Kidney tubule cell (primary cell): ENCODE data around the gene TSPAN9.
A peak's percentile ranks its signal among the peaks of the same experiment; 100 is the strongest.

Source experiments
- DNase-seq: peaks from one replicate; pipeline ENCODE4 v3.0.0-alpha.2; 2018; ENCODE audit warnings: low spot score

TSPAN9 gene

GRCh38 chr12:3225154-3225795 is 148.1 kb downstream of the TSPAN9 start:
- DNase-seq = no peak

GRCh38 chr12:3225796-3226180 is 148.6 kb downstream of the TSPAN9 start:
- DNase-seq = no peak

- DNase-seq = no peak
These were observed 149.1 kb downstream of the TSPAN9 start for GRCh38 chr12:3226264-3226663.

GRCh38 chr12:3227076-3227975 is 150.1 kb downstream of the TSPAN9 start:
- no peak for DNase-seq

- no peak for DNase-seq
These were observed 151.4 kb downstream of the TSPAN9 start for GRCh38 chr12:3228552-3228951.

GRCh38 chr12:3229577-3229976 is 152.4 kb downstream of the TSPAN9 start:
- DNase-seq = no peak

- DNase-seq = no peak
These were observed 153.7 kb downstream of the TSPAN9 start for GRCh38 chr12:3230758-3231375.

GRCh38 chr12:3231399-3231876 is 154.3 kb downstream of the TSPAN9 start:
- no peak for DNase-seq

GRCh38 chr12:3233797-3234196 is 156.6 kb downstream of the TSPAN9 start:
- no peak for DNase-seq

- peak; percentile 70 for DNase-seq
These were observed 159.4 kb downstream of the TSPAN9 start for GRCh38 chr12:3236345-3237187.

GRCh38 chr12:3238196-3238595 is 161.0 kb downstream of the TSPAN9 start:
- no peak for DNase-seq

- peak; percentile 54 for DNase-seq
These were observed 164.4 kb downstream of the TSPAN9 start for GRCh38 chr12:3241621-3242020.

- DNase-seq = no peak
These were observed 165.2 kb downstream of the TSPAN9 start for GRCh38 chr12:3242199-3242863.

GRCh38 chr12:3243376-3244084 is 166.4 kb downstream of the TSPAN9 start:
- DNase-seq = peak; percentile 44

GRCh38 chr12:3244219-3244750 is 167.1 kb downstream of the TSPAN9 start:
- DNase-seq = no peak

GRCh38 chr12:3246253-3246652 is 169.1 kb downstream of the TSPAN9 start:
- no peak for DNase-seq

GRCh38 chr12:3247077-3247476 is 169.9 kb downstream of the TSPAN9 start:
- no peak for DNase-seq

GRCh38 chr12:3247629-3248161 is 170.5 kb downstream of the TSPAN9 start:
- no peak for DNase-seq

GRCh38 chr12:3249081-3249800 is 172.1 kb downstream of the TSPAN9 start:
- no peak for DNase-seq
